Endothelial cell of umbilical vein (primary cell): ENCODE results near the gene MMP14.

Experiments
- EZH2 ChIP-seq: IDR thresholded peaks from 2 replicates; pipeline ENCODE4 v1.6.1; 2012; ENCODE audit warnings: borderline replicate concordance, low read depth, mild to moderate bottlenecking, moderate library complexity, low read length, inconsistent platforms; ENCODE audit not compliant: severe bottlenecking
- JUN ChIP-seq: IDR thresholded peaks from 2 replicates; pipeline ENCODE4 v1.6.1; 2011; ENCODE audit warnings: borderline replicate concordance, low read depth; ENCODE audit not compliant: insufficient read length, insufficient read depth
- TF ChIP-seq, protein P1 (sequence below), 2 donors: IDR thresholded peaks; 1 replicate in 1 of 2; 2 replicates in 1 of 2; pipeline ENCODE4 v1.5.1; 2011; ENCODE audit warnings: low read length in 2 of 2, mild to moderate bottlenecking in 2 of 2, moderate library complexity in 2 of 2, control low read depth in 1 of 2, inconsistent platforms in 1 of 2, low read depth in 1 of 2; ENCODE audit not compliant: insufficient read depth in 1 of 2; ENCODE audit errors: extremely low read depth in 1 of 2

DNA sequence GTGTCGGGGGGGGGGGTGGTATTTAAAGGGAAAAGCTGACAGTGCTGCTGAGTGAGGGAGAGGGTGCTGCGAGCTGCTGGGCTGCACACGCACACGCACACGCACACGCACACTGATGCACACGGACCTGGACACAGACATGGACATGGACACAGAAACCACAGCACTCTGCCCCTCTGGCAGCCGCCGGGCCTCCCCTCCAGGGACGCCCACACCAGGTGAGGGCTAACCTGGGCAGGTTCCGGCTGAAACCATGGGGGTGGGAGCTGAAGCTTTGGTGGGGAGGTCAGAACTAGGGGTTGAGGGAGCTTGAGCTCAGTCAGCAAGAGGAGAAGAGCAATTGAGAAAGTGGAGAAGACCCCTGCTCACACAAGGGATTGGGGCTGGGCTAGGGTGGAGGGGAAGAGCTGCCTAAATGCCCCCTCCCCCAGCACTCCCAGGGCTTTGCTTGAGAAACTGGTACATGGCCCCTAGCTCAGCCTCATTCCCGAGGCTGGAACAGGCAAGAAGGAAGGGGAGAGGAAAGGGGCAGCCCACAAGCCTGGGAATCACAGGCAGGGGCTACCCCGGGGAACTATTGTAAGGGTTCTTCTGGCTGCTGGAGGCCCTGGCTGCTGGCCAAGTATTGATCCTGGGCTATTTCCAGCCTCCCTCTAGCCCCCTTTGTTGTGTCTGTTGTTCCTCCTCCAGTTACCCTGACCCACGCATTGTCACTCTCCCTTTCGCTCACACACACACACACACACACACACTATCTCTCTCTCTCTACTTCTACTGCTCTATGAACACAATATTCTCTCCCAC is 47.0 kb downstream of the MMP14 start, which contains the start of gene REM2:
- TF ChIP-seq, protein P1, sequence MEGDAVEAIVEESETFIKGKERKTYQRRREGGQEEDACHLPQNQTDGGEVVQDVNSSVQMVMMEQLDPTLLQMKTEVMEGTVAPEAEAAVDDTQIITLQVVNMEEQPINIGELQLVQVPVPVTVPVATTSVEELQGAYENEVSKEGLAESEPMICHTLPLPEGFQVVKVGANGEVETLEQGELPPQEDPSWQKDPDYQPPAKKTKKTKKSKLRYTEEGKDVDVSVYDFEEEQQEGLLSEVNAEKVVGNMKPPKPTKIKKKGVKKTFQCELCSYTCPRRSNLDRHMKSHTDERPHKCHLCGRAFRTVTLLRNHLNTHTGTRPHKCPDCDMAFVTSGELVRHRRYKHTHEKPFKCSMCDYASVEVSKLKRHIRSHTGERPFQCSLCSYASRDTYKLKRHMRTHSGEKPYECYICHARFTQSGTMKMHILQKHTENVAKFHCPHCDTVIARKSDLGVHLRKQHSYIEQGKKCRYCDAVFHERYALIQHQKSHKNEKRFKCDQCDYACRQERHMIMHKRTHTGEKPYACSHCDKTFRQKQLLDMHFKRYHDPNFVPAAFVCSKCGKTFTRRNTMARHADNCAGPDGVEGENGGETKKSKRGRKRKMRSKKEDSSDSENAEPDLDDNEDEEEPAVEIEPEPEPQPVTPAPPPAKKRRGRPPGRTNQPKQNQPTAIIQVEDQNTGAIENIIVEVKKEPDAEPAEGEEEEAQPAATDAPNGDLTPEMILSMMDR (IDR thresholded peaks at IDR 0.05; ENCODE audit: extremely low read depth in 1 of 2, insufficient read depth in 1 of 2, low read depth in 1 of 2, low read length in 2 of 2) = no peak
- TF ChIP-seq EZH2 (no peak), JUN (no peak)
